ENCODE data around the gene RAET1L. TPM values are rescaled to one million over a fixed set of nuclear protein-coding genes. Genes with fewer than 3 reads are reported as not detected.
A peak's percentile ranks its signal among the peaks of the same experiment; 100 is the strongest.
"Not testable (repeated sequence)": the region's sequence is repeated elsewhere in the genome, so short reads cannot be mapped to it uniquely, and the experiment has no call there.

RAET1L gene
- total RNA-seq, 1 donor from 2014 or later: not detected

- H3K36me3 Mint-ChIP-seq (ENCODE audit: low read depth, unreplicated experiment): no peaks in the 10 kb centered on the region
- no peak overlapping the region for H3K4me3 Mint-ChIP-seq (ENCODE audit: unreplicated experiment)
- peaks cover 5% of the 10 kb centered on the region for H3K9me3 Mint-ChIP-seq (ENCODE audit: unreplicated experiment)
- no peak for DNase-seq (ENCODE audit: low spot score)
- H3K27me3 Mint-ChIP-seq (ENCODE audit: unreplicated experiment): peaks cover 46% of the 10 kb centered on the region
- H3K4me1 Mint-ChIP-seq (ENCODE audit: unreplicated experiment): peaks cover 22% of the 10 kb centered on the region
- no peak for TF ChIP-seq CTCF (IDR thresholded peaks at IDR 0.05; ENCODE audit: unreplicated experiment)
- no peak overlapping the region for H3K27ac Mint-ChIP-seq (ENCODE audit: unreplicated experiment)
Measured at GRCh38 chr6:149991838-149992237, 33.5 kb downstream of the RAET1L start.

- not testable (repeated sequence) for H3K27ac Mint-ChIP-seq (ENCODE audit: unreplicated experiment); H3K36me3 Mint-ChIP-seq (ENCODE audit: low read depth, unreplicated experiment); H3K9me3 Mint-ChIP-seq (ENCODE audit: unreplicated experiment); DNase-seq (ENCODE audit: low spot score)
- Mint-ChIP-seq H3K4me1 (ENCODE audit: unreplicated experiment) (peaks cover 18% of the 10 kb centered on the region), H3K4me3 (ENCODE audit: unreplicated experiment) (peak overlapping the region; percentile 69), H3K27me3 (ENCODE audit: unreplicated experiment) (peaks cover 46% of the 10 kb centered on the region)
Measured at GRCh38 chr6:149991472-149991795, 33.9 kb downstream of the RAET1L start.

GRCh38 chr6:149990661-149991471 is 34.5 kb downstream of the RAET1L start:
- Mint-ChIP-seq H3K9me3 (ENCODE audit: unreplicated experiment) (peaks cover 5% of the 10 kb centered on the region), H3K4me1 (ENCODE audit: unreplicated experiment) (peaks cover 18% of the 10 kb centered on the region), H3K27ac (ENCODE audit: unreplicated experiment) (no peak overlapping the region), H3K27me3 (ENCODE audit: unreplicated experiment) (peaks cover 47% of the 10 kb centered on the region), H3K4me3 (ENCODE audit: unreplicated experiment) (peak overlapping the region; percentile 82), H3K36me3 (ENCODE audit: low read depth, unreplicated experiment) (no peaks in the 10 kb centered on the region)
- TF ChIP-seq CTCF (IDR thresholded peaks at IDR 0.05; ENCODE audit: unreplicated experiment): no peak
- no peak for DNase-seq (ENCODE audit: low spot score)

- Mint-ChIP-seq H3K36me3 (ENCODE audit: low read depth, unreplicated experiment) (no peaks in the 10 kb centered on the region), H3K9me3 (ENCODE audit: unreplicated experiment) (peaks cover 5% of the 10 kb centered on the region), H3K4me3 (ENCODE audit: unreplicated experiment) (peak overlapping the region; percentile 82), H3K4me1 (ENCODE audit: unreplicated experiment) (peaks cover 18% of the 10 kb centered on the region), H3K27ac (ENCODE audit: unreplicated experiment) (no peak overlapping the region), H3K27me3 (ENCODE audit: unreplicated experiment) (peaks cover 47% of the 10 kb centered on the region)
- TF ChIP-seq CTCF (IDR thresholded peaks at IDR 0.05; ENCODE audit: unreplicated experiment): no peak
- no peak for DNase-seq (ENCODE audit: low spot score)
Measured at GRCh38 chr6:149990212-149990660, 35.1 kb downstream of the RAET1L start.

GRCh38 chr6:149988550-149989346 is 36.6 kb downstream of the RAET1L start:
- H3K36me3 Mint-ChIP-seq (ENCODE audit: low read depth, unreplicated experiment): no peaks in the 10 kb centered on the region
- H3K9me3 Mint-ChIP-seq (ENCODE audit: unreplicated experiment): peaks cover 5% of the 10 kb centered on the region
- H3K4me3 Mint-ChIP-seq (ENCODE audit: unreplicated experiment): no peak overlapping the region
- TF ChIP-seq CTCF (IDR thresholded peaks at IDR 0.05; ENCODE audit: unreplicated experiment): no peak
- peaks cover 18% of the 10 kb centered on the region for H3K4me1 Mint-ChIP-seq (ENCODE audit: unreplicated experiment)
- H3K27me3 Mint-ChIP-seq (ENCODE audit: unreplicated experiment): peaks cover 43% of the 10 kb centered on the region
- no peak for DNase-seq (ENCODE audit: low spot score)
- H3K27ac Mint-ChIP-seq (ENCODE audit: unreplicated experiment): no peak overlapping the region
